LNCaP clone FGC (cell line): Measurements from ENCODE around the gene FGFR1OP2.

Source experiments
- DNase-seq: peaks from one replicate; pipeline ENCODE4 v3.0.0-alpha.2; 2011; ENCODE audit warnings: low read depth
- H3K4me3 ChIP-seq: 2 replicates; pipeline ENCODE4 v1.5.1; 2011; ENCODE audit warnings: mild to moderate bottlenecking, low read depth, low read length, control low read depth
- CTCF ChIP-seq: IDR thresholded peaks from 2 replicates; pipeline ENCODE4 v1.5.1; 2012; ENCODE audit warnings: mild to moderate bottlenecking; ENCODE audit not compliant: control insufficient read depth, insufficient read depth; ENCODE audit errors: extremely low read depth

Gene FGFR1OP2

GRCh38 chr12:26906704-26907103, 31.6 kb upstream of the FGFR1OP2 start:
- H3K4me3 ChIP-seq = no peak overlapping the region
- no peak for TF ChIP-seq CTCF
- no peak for DNase-seq

- peak; percentile 51 for TF ChIP-seq CTCF
- no peak overlapping the region for H3K4me3 ChIP-seq
- DNase-seq = no peak
These were observed 19.7 kb upstream of the FGFR1OP2 start for GRCh38 chr12:26918321-26919215.

- no peak for TF ChIP-seq CTCF
- H3K4me3 ChIP-seq = no peak overlapping the region
- no peak for DNase-seq
These were observed 19.1 kb upstream of the FGFR1OP2 start for GRCh38 chr12:26919216-26919555.

GRCh38 chr12:26921886-26922285, 16.4 kb upstream of the FGFR1OP2 start:
- TF ChIP-seq CTCF = no peak
- H3K4me3 ChIP-seq = no peak overlapping the region
- no peak for DNase-seq

- TF ChIP-seq CTCF = no peak
- DNase-seq = no peak
- H3K4me3 ChIP-seq = no peak overlapping the region
These were observed 9.6 kb upstream of the FGFR1OP2 start for GRCh38 chr12:26928661-26929060.

GRCh38 chr12:26929590-26929989, 8.7 kb upstream of the FGFR1OP2 start:
- no peak for TF ChIP-seq CTCF
- no peak for DNase-seq
- H3K4me3 ChIP-seq = no peak overlapping the region
